Measurements from ENCODE around the gene CBFA2T2. TPM values are rescaled to one million over a fixed set of nuclear protein-coding genes. Genes with fewer than 3 reads are reported as not detected.

The CBFA2T2 gene
- total and polyA plus RNA-seq, 9 donors, result 9.4 to 29.8 (median 21.2) TPM

GRCh38 chr20:33604084-33604990 is 114.4 kb downstream of the CBFA2T2 start:
- intact Hi-C loops (cut with DNase I), result no loop called here
- Histone ChIP-seq H3K9me3 (no peaks in the 10 kb centered on the region), H3K4me1 (ENCODE audit: insufficient read depth) (no peaks in the 10 kb centered on the region), H3K27ac (no peak overlapping the region), H3K36me3 (no peaks in the 10 kb centered on the region), H3K27me3 (no peaks in the 10 kb centered on the region), H3K4me3 (no peak overlapping the region)
- no peak for DNase-seq
- 80 to 81% (median 80%) methylated on average over 5 of the region's 5 CpGs for WGBS, 3 donors
- TF ChIP-seq CTCF (IDR thresholded peaks at IDR 0.05), result no peak
- no peak for TF ChIP-seq POLR2A (IDR thresholded peaks at IDR 0.05)
- no peak for TF ChIP-seq EP300 (IDR thresholded peaks at IDR 0.05)

DNA sequence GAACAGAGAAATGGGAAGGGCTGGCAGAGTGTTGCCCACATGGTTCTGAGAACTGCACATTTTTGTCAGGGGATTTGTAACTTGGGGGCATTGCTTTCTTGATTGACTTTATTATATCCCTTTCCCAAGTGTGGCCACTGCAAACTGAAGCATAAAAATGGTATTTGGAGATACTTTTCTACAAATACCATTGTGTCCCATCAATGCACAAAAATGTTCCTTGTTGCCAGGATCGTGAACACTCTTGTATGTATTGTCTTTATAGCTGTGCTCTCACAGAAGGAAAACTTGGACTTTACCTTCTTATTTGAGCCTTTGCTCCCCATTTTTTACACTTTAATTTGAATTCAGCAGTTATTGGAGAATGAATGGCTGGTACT is 115.1 kb downstream of the CBFA2T2 start:
- TF ChIP-seq EP300 (IDR thresholded peaks at IDR 0.05) (no peak), POLR2A (IDR thresholded peaks at IDR 0.05) (no peak), CTCF (IDR thresholded peaks at IDR 0.05) (no peak)
- no peaks in the 10 kb centered on the region for H3K27me3 ChIP-seq
- H3K36me3 ChIP-seq, result no peaks in the 10 kb centered on the region
- H3K27ac ChIP-seq, result no peak overlapping the region
- H3K4me3 ChIP-seq, result no peak overlapping the region
- intact Hi-C loops (cut with DNase I), result no loop called here
- H3K4me1 ChIP-seq (ENCODE audit: insufficient read depth), result no peaks in the 10 kb centered on the region
- 80 to 89% (median 87%) methylated on average over 1 of the region's 1 CpG for WGBS, 3 donors
- H3K9me3 ChIP-seq, result no peaks in the 10 kb centered on the region
- no peak for DNase-seq

DNA sequence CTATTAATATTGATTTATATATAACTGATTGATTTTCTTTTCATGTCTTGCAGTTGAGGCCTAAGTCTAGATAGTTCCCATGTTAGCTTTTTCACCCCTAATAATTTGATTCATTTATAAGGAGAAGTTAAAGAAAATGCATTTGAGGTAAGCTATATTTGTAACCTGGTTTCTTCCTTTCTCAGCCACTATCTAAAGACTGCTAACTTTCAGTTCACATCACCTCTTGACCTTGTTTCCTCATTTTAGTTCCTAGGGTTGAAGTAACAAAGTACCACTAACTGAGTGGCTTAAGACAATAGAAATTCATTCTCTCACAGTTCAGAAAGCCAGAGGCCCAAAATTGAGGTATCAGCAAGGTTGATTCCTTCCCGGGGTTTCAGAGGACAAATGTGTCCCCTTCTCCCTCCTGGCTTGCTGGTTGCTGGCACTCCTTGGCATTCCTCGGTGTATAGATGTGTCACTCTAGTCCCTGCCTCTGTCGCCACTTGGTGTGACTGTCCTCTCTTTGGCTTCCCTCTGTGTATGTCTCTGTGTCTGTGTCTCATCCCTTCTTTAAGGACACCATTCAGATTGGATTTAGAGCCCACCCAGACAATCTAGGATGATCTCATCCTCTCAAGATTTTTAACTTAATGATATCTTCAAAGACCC is 116.3 kb downstream of the CBFA2T2 start:
- no peaks in the 10 kb centered on the region for H3K36me3 ChIP-seq
- DNase-seq, result no peak
- WGBS, 3 donors, result 96 to 99% (median 98%) methylated on average over 3 of the region's 3 CpGs
- H3K4me1 ChIP-seq (ENCODE audit: insufficient read depth), result no peaks in the 10 kb centered on the region
- no peak overlapping the region for H3K27ac ChIP-seq
- H3K4me3 ChIP-seq, result no peak overlapping the region
- TF ChIP-seq EP300 (IDR thresholded peaks at IDR 0.05) (no peak), POLR2A (IDR thresholded peaks at IDR 0.05) (no peak), CTCF (IDR thresholded peaks at IDR 0.05) (no peak)
- intact Hi-C loops (cut with DNase I), result no loop called here
- no peaks in the 10 kb centered on the region for H3K9me3 ChIP-seq
- no peaks in the 10 kb centered on the region for H3K27me3 ChIP-seq

DNA sequence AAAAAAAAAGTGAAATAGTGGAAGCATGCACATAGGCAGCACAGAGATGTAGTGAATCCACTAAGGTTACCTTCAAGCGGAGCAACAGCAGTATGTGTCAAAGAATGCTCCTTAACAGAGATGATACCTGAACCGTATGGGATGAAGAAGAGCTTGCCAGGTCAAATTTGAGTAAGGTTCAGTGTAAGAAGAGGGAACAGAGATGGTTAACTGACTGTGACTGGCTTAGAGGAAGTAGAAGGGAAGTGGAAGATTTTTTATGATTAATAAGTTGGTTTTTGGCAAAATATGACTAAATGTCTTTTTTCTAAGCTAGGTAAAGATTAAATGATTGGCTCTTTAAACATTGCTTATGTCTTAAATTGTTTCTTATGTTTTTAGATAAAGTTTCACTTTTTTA is 119.6 kb downstream of the CBFA2T2 start:
- Histone ChIP-seq H3K9me3 (no peaks in the 10 kb centered on the region), H3K27ac (no peak overlapping the region), H3K4me1 (ENCODE audit: insufficient read depth) (no peaks in the 10 kb centered on the region), H3K4me3 (no peak overlapping the region), H3K27me3 (no peaks in the 10 kb centered on the region), H3K36me3 (no peaks in the 10 kb centered on the region)
- DNase-seq, result no peak
- intact Hi-C loops (cut with DNase I), result no loop called here
- TF ChIP-seq POLR2A (IDR thresholded peaks at IDR 0.05), result no peak
- no peak for TF ChIP-seq EP300 (IDR thresholded peaks at IDR 0.05)
- TF ChIP-seq CTCF (IDR thresholded peaks at IDR 0.05), result no peak
- 95 to 99% (median 96%) methylated on average over 2 of the region's 2 CpGs for WGBS, 3 donors
